CD14-positive monocyte (primary cell): ENCODE results near the gene GDPGP1. TPM values are rescaled to one million over a fixed set of nuclear protein-coding genes. Genes with fewer than 3 reads are reported as not detected.
A peak's percentile ranks its signal among the peaks of the same experiment; 100 is the strongest.
"Not testable (repeated sequence)": the region's sequence is repeated elsewhere in the genome, so short reads cannot be mapped to it uniquely, and the experiment has no call there.

Experiments
- DNase-seq, 3 donors: peaks; one replicate each; pipeline ENCODE4 v3.0.0-alpha.2; 2011 to 2022
- H2AFZ ChIP-seq: 2 replicates; pipeline ENCODE4 v1.6.0; 2012; ENCODE audit warnings: mild to moderate bottlenecking, low read depth, low read length, inconsistent platforms; ENCODE audit not compliant: insufficient read depth, poor library complexity, severe bottlenecking
- H3K27ac ChIP-seq, 2 donors: 1 replicate in 1 of 2; 2 replicates in 1 of 2; pipeline ENCODE4 v1.5.1; 2012 to 2013; ENCODE audit warnings: low read length in 2 of 2, control low read depth in 1 of 2, inconsistent platforms in 1 of 2, low read depth in 1 of 2, mild to moderate bottlenecking in 1 of 2
- H3K27me3 ChIP-seq, 2 donors: one replicate each; pipeline versions ENCODE4 v1.6.0 to v1.6.1; 2011 to 2013; ENCODE audit warnings: low read length in 2 of 2; ENCODE audit not compliant: control insufficient read depth in 2 of 2, insufficient read depth in 2 of 2
- H3K36me3 ChIP-seq, 2 donors: replicated peaks in 1 of 2; 1 replicate in 1 of 2; 2 replicates in 1 of 2; pipeline versions ENCODE4 v1.5.1 to v1.6.1; 2012 to 2013; ENCODE audit warnings: low read length in 2 of 2, control low read depth in 1 of 2, inconsistent platforms in 1 of 2, mild to moderate bottlenecking in 1 of 2; ENCODE audit not compliant: insufficient read depth in 2 of 2, control insufficient read depth in 1 of 2
- H3K4me1 ChIP-seq, 2 donors: 1 replicate in 1 of 2; 2 replicates in 1 of 2; pipeline versions ENCODE4 v1.5.1 to v1.6.1; 2012 to 2013; ENCODE audit warnings: low read length in 2 of 2, control low read depth in 1 of 2, inconsistent platforms in 1 of 2, mild to moderate bottlenecking in 1 of 2, moderate library complexity in 1 of 2; ENCODE audit not compliant: insufficient read depth in 2 of 2, control insufficient read depth in 1 of 2
- H3K4me2 ChIP-seq: replicated peaks from 2 replicates; pipeline ENCODE3; 2012; ENCODE audit warnings: low read length, moderate library complexity, mild to moderate bottlenecking; ENCODE audit not compliant: poor library complexity, severe bottlenecking; ENCODE audit errors: extremely low read depth
- H3K4me3 ChIP-seq, 3 experiments: fragments of 200-600 bp in 1 of 3; sonication (generic) in 1 of 3; replicated peaks in 1 of 3; 1 replicate in 2 of 3; 2 replicates in 1 of 3; pipeline ENCODE4 v1.5.1; 2011 to 2013; ENCODE audit warnings: low read length in 3 of 3, mild to moderate bottlenecking in 3 of 3, control low read depth in 2 of 3, low read depth in 2 of 3, inconsistent platforms in 1 of 3, moderate library complexity in 1 of 3
- H3K79me2 ChIP-seq: 2 replicates; pipeline ENCODE4 v1.6.0; 2012; ENCODE audit warnings: mild to moderate bottlenecking, control low read depth, inconsistent platforms, low read length, moderate library complexity; ENCODE audit not compliant: insufficient read depth
- H3K9ac ChIP-seq: 2 replicates; pipeline ENCODE4 v1.6.0; 2017; ENCODE audit warnings: low read length, mild to moderate bottlenecking; ENCODE audit not compliant: insufficient read depth, poor library complexity, severe bottlenecking
- H3K9me3 ChIP-seq, 2 donors: replicated peaks in 1 of 2; 1 replicate in 1 of 2; 2 replicates in 1 of 2; pipeline versions ENCODE4 v1.5.1 to v1.6.1; 2012 to 2013; ENCODE audit warnings: low read length in 2 of 2, control low read depth in 1 of 2; ENCODE audit not compliant: control insufficient read depth in 1 of 2, insufficient read depth in 1 of 2
- H4K20me1 ChIP-seq: 2 replicates; pipeline ENCODE4 v1.6.0; 2012; ENCODE audit warnings: mild to moderate bottlenecking, low read length, control low read depth, moderate library complexity; ENCODE audit not compliant: insufficient read depth
- H3K27ac Mint-ChIP-seq, 7 donors: one replicate each; pipeline ENCODE4 v1.8.0; 2020; ENCODE audit warnings: mild to moderate bottlenecking in 7 of 7, mixed read lengths in 7 of 7, moderate library complexity in 6 of 7, inconsistent platforms in 2 of 7
- H3K27me3 Mint-ChIP-seq, 3 donors: one replicate each; pipeline ENCODE4 v1.8.0; 2021 to 2022; ENCODE audit warnings: low read depth in 3 of 3, mild to moderate bottlenecking in 3 of 3, mixed read lengths in 3 of 3, moderate library complexity in 3 of 3, inconsistent platforms in 1 of 3
- H3K36me3 Mint-ChIP-seq, 2 donors: one replicate each; pipeline ENCODE4 v1.8.0; 2020; ENCODE audit warnings: mixed read lengths in 2 of 2, inconsistent platforms in 1 of 2, mild to moderate bottlenecking in 1 of 2
- H3K4me1 Mint-ChIP-seq: one replicate; pipeline ENCODE4 v1.8.0; 2020; ENCODE audit warnings: mild to moderate bottlenecking, mixed read lengths
- H3K4me3 Mint-ChIP-seq, 2 donors: one replicate each; pipeline ENCODE4 v1.8.0; 2020; ENCODE audit warnings: mild to moderate bottlenecking in 2 of 2, mixed read lengths in 2 of 2, moderate library complexity in 1 of 2
- H3K9me3 Mint-ChIP-seq, 7 donors: one replicate each; pipeline ENCODE4 v1.8.0; 2020 to 2022; ENCODE audit warnings: mixed read lengths in 7 of 7, mild to moderate bottlenecking in 6 of 7, moderate library complexity in 6 of 7, inconsistent platforms in 2 of 7
- CTCF ChIP-seq: fragments of 200-600 bp; IDR thresholded peaks from one replicate; pipeline ENCODE4 v1.8.0; 2022; ENCODE audit warnings: antibody characterized with exemption, mild to moderate bottlenecking
- WGBS: methylation state at CpG from one replicate; pipeline ENCODE4 v1.1.5; 2013; ENCODE audit warnings: missing lambda C conversion rate; ENCODE audit not compliant: insufficient coverage; 5-methylcytosine and 5-hydroxymethylcytosine counted together
- intact Hi-C, 2 donors: fragments of 100-400 bp; cut with micrococcal nuclease; formaldehyde crosslinking; loops; one replicate each; pipeline versions ENCODE4 v1.15.0 to v1.15.1; 2023
- polyA plus RNA-seq, 3 donors: library from polyadenylated mRNA; depleted of rRNA in 1 of 3; unstranded in 2 of 3; stranded (reverse) in 1 of 3; fragments of 300-500 nt in 2 of 3; fragments of >200 nt in 1 of 3; fragmentation: Illumina TruSeq in 2 of 3; gene quantifications; 1 replicate in 2 of 3; 2 replicates in 1 of 3; pipeline ENCODE4 v1.2.3, GENCODE V29; 2012 to 2021

Gene GDPGP1
- polyA plus RNA-seq, 3 donors, result 0.53 to 3.3 (median 0.91) TPM

GRCh38 chr15:90270502-90271150 is 36.6 kb downstream of the GDPGP1 start:
- no peak overlapping the region for H3K9ac ChIP-seq
- TF ChIP-seq CTCF, result no peak
- no peaks in the 10 kb centered on the region for H3K27me3 ChIP-seq
- Mint-ChIP-seq H3K27me3 (no peaks in the 10 kb centered on the region), H3K27ac (peak overlapping the region in 1 of 7 donors; percentile 1), H3K36me3 (peaks cover 55 to 58% of the 10 kb centered on the region in 2 donors), H3K9me3 (peaks cover 0 to 4% (median 0%) of the 10 kb centered on the region in 7 donors), H3K4me1 (peaks cover 29% of the 10 kb centered on the region), H3K4me3 (no peak overlapping the region)
- peaks cover 34 to 64% of the 10 kb centered on the region in 2 donors for H3K36me3 ChIP-seq
- peaks cover 36% of the 10 kb centered on the region for H4K20me1 ChIP-seq
- no peak overlapping the region for H3K4me2 ChIP-seq
- H3K27ac ChIP-seq, result no peak overlapping the region
- no peak overlapping the region for H2AFZ ChIP-seq
- H3K9me3 ChIP-seq, result no peaks in the 10 kb centered on the region
- 96% methylated on average over 4 of the region's 10 CpGs for WGBS
- intact Hi-C loops, result no loop called here
- H3K4me1 ChIP-seq, result peaks cover 17 to 25% of the 10 kb centered on the region in 2 donors
- H3K4me3 ChIP-seq, result no peak overlapping the region
- H3K79me2 ChIP-seq, result peaks cover 66% of the 10 kb centered on the region
- DNase-seq, result no peak

- H4K20me1 ChIP-seq, result peaks cover 36% of the 10 kb centered on the region
- no peak for DNase-seq
- H3K4me3 ChIP-seq, result no peak overlapping the region
- H3K27ac ChIP-seq, result no peak overlapping the region
- Mint-ChIP-seq H3K27me3 (peaks cover 0 to 2% (median 1%) of the 10 kb centered on the region in 3 donors), H3K27ac (peak overlapping the region in 3 of 7 donors; percentile 28 to 40 (median 34)), H3K9me3 (peaks cover 0 to 4% (median 0%) of the 10 kb centered on the region in 7 donors), H3K36me3 (peaks cover 59 to 63% of the 10 kb centered on the region in 2 donors), H3K4me1 (peaks cover 26% of the 10 kb centered on the region), H3K4me3 (no peak overlapping the region)
- WGBS, result 90% methylated on average over 6 of the region's 7 CpGs
- H3K9ac ChIP-seq, result no peak overlapping the region
- intact Hi-C loops, result no loop called here
- peaks cover 14 to 19% of the 10 kb centered on the region in 2 donors for H3K4me1 ChIP-seq
- TF ChIP-seq CTCF, result no peak
- H3K4me2 ChIP-seq, result no peak overlapping the region
- no peak overlapping the region for H2AFZ ChIP-seq
- H3K27me3 ChIP-seq, result no peaks in the 10 kb centered on the region
- no peaks in the 10 kb centered on the region for H3K9me3 ChIP-seq
- H3K36me3 ChIP-seq, result peaks cover 34 to 69% of the 10 kb centered on the region in 2 donors
- H3K79me2 ChIP-seq, result peaks cover 58% of the 10 kb centered on the region
Observed at GRCh38 chr15:90271459-90272166, 37.6 kb downstream of the GDPGP1 start.

- DNase-seq, H3K27ac Mint-ChIP-seq, H3K27me3 ChIP-seq, H4K20me1 ChIP-seq, H3K9ac ChIP-seq, H3K4me2 ChIP-seq, H3K4me3 Mint-ChIP-seq, H3K9me3 Mint-ChIP-seq, H3K79me2 ChIP-seq, H3K4me1 Mint-ChIP-seq, H3K9me3 ChIP-seq, H3K27ac ChIP-seq, H3K27me3 Mint-ChIP-seq, H3K4me3 ChIP-seq, H3K4me1 ChIP-seq, intact Hi-C loops, H2AFZ ChIP-seq: not testable (repeated sequence)
- whole genome bisulfite sequencing, result 97% methylated on average over 11 of the region's 12 CpGs
- H3K36me3 Mint-ChIP-seq, result peaks cover 17 to 22% of the 10 kb centered on the region in 2 donors
- H3K36me3 ChIP-seq, result peaks cover 0 to 14% of the 10 kb centered on the region in 2 donors
Observed at GRCh38 chr15:90278467-90278866, 44.5 kb downstream of the GDPGP1 start.
